Endodermal cell (in vitro differentiated cells): ENCODE data around the gene MSL3B.
A peak's percentile ranks its signal among the peaks of the same experiment; 100 is the strongest.

Source experiments
- DNase-seq: peaks from one replicate; pipeline ENCODE4 v3.0.0-alpha.2; 2017
- H3K27ac ChIP-seq: 2 replicates; pipeline ENCODE4 v1.5.1; 2013; ENCODE audit warnings: mild to moderate bottlenecking, low read depth, low read length, moderate library complexity
- H3K27me3 ChIP-seq: 2 replicates; pipeline ENCODE4 v1.6.1; 2013; ENCODE audit warnings: mild to moderate bottlenecking, low read length, moderate library complexity; ENCODE audit not compliant: insufficient read depth, control insufficient read depth, poor library complexity, severe bottlenecking
- H3K36me3 ChIP-seq: 2 replicates; pipeline ENCODE4 v1.7.0; 2013; ENCODE audit warnings: mild to moderate bottlenecking, low read length, moderate library complexity; ENCODE audit not compliant: control insufficient read depth, insufficient read depth
- H3K4me1 ChIP-seq: one replicate; pipeline ENCODE4 v1.7.0; 2013; ENCODE audit warnings: low read length; ENCODE audit not compliant: control insufficient read depth, insufficient read depth
- H3K4me3 ChIP-seq: 2 replicates; pipeline ENCODE4 v1.5.1; 2013; ENCODE audit warnings: mild to moderate bottlenecking, low read length, moderate library complexity
- H3K9ac ChIP-seq: 2 replicates; pipeline ENCODE4 v1.6.1; 2013; ENCODE audit warnings: mild to moderate bottlenecking, low read length, moderate library complexity; ENCODE audit not compliant: poor library complexity, severe bottlenecking; ENCODE audit errors: extremely low read depth
- H3K9me3 ChIP-seq: 2 replicates; pipeline ENCODE4 v1.6.1; 2013; ENCODE audit warnings: mild to moderate bottlenecking, low read length, moderate library complexity; ENCODE audit not compliant: control insufficient read depth
- H3K27ac Mint-ChIP-seq: 2 replicates; pipeline ENCODE4 v1.8.0; 2020; ENCODE audit warnings: mixed read lengths
- H3K27me3 Mint-ChIP-seq: 2 replicates; pipeline ENCODE4 v1.8.0; 2021; ENCODE audit warnings: mild to moderate bottlenecking, mixed read lengths; ENCODE audit not compliant: insufficient read depth
- H3K36me3 Mint-ChIP-seq: 2 replicates; pipeline ENCODE4 v1.8.0; 2020; ENCODE audit warnings: low read depth, mixed read lengths
- H3K4me1 Mint-ChIP-seq: 2 replicates; pipeline ENCODE4 v1.8.0; 2020; ENCODE audit warnings: mixed read lengths
- H3K4me3 Mint-ChIP-seq: 2 replicates; pipeline ENCODE4 v1.8.0; 2020; ENCODE audit warnings: mild to moderate bottlenecking, moderate library complexity, mixed read lengths
- H3K9me3 Mint-ChIP-seq: 2 replicates; pipeline ENCODE4 v1.8.0; 2020; ENCODE audit warnings: mild to moderate bottlenecking, mixed read lengths
- CTCF ChIP-seq: fragments of 200-600 bp; sonication (generic); conservative IDR thresholded peaks from 2 replicates; pipeline ENCODE4 v1.5.0; 2021; ENCODE audit warnings: antibody characterized with exemption, mild to moderate bottlenecking
- WGBS, 2 experiments: methylation state at CpG; one replicate each; pipeline versions ENCODE4 v1.1.5 to v1.1.7; 2013; ENCODE audit warnings: missing lambda C conversion rate in 2 of 2, mixed read lengths in 1 of 2; ENCODE audit not compliant: insufficient coverage in 1 of 2, insufficient read length in 1 of 2; 5-methylcytosine and 5-hydroxymethylcytosine counted together

MSL3B gene

GRCh38 chr2:233854241-233854981 is 13.8 kb downstream of the MSL3B start, which contains the start of gene HJURP:
TSS of gene HJURP (minus strand) at chr2:233854535. CDS start at chr2:233854500, 35 bp downstream.
- Mint-ChIP-seq H3K27me3 (no peaks in the 10 kb centered on the region), H3K9me3 (peaks cover 2% of the 10 kb centered on the region), H3K27ac (peak within 1 kb of the TSS; percentile 99), H3K4me1 (peaks cover 19% of the 10 kb centered on the region), H3K4me3 (peak within 1 kb of the TSS; percentile 99), H3K36me3 (peaks cover 26% of the 10 kb centered on the region)
- H3K9ac ChIP-seq: peak within 1 kb of the TSS; percentile 73
- H3K9me3 ChIP-seq: no peaks in the 10 kb centered on the region
- peak; percentile 98 for DNase-seq
- peaks cover 2% of the 10 kb centered on the region for H3K4me1 ChIP-seq
- TF ChIP-seq CTCF: no peak
- no peaks in the 10 kb centered on the region for H3K27me3 ChIP-seq
- peak within 1 kb of the TSS; percentile 90 for H3K4me3 ChIP-seq
- H3K36me3 ChIP-seq: peaks cover 37% of the 10 kb centered on the region
- 0 to 2% methylated on average over 16 to 60 of the region's 60 CpGs for WGBS, 2 experiments
- H3K27ac ChIP-seq: no peak within 1 kb of the TSS

- H3K36me3 ChIP-seq: peaks cover 42% of the 10 kb centered on the region
Measured at GRCh38 chr2:233853883-233854240, 14.3 kb downstream of the MSL3B start.

GRCh38 chr2:233853353-233853752 is 14.8 kb downstream of the MSL3B start:
- Mint-ChIP-seq H3K9me3 (peaks cover 2% of the 10 kb centered on the region), H3K4me3 (peak overlapping the region; percentile 99), H3K36me3 (peaks cover 36% of the 10 kb centered on the region), H3K27ac (peak overlapping the region; percentile 52), H3K4me1 (peaks cover 19% of the 10 kb centered on the region), H3K27me3 (no peaks in the 10 kb centered on the region)
- Histone ChIP-seq H3K4me3 (peak overlapping the region; percentile 90), H3K4me1 (peaks cover 2% of the 10 kb centered on the region), H3K36me3 (peaks cover 47% of the 10 kb centered on the region), H3K27ac (no peak overlapping the region), H3K9ac (peak overlapping the region; percentile 73), H3K27me3 (no peaks in the 10 kb centered on the region), H3K9me3 (no peaks in the 10 kb centered on the region)
- no peak for DNase-seq
- 34% methylated on average over 8 of the region's 8 CpGs; no CpG with 5 or more reads in 1 of the 2 experiments for WGBS, 2 experiments
- no peak for TF ChIP-seq CTCF

More at GRCh38 chr2:233853883-233854240, 14.3 kb downstream of the MSL3B start:
- Histone ChIP-seq H3K9me3 (no peaks in the 10 kb centered on the region), H3K27ac (no peak overlapping the region), H3K4me1 (peaks cover 2% of the 10 kb centered on the region), H3K4me3 (peak overlapping the region; percentile 90), H3K27me3 (no peaks in the 10 kb centered on the region), H3K9ac (peak overlapping the region; percentile 73)
- no peaks in the 10 kb centered on the region for H3K27me3 Mint-ChIP-seq
- H3K36me3 Mint-ChIP-seq: peaks cover 31% of the 10 kb centered on the region
- peak overlapping the region; percentile 99 for H3K27ac Mint-ChIP-seq
- DNase-seq: no peak
- peaks cover 2% of the 10 kb centered on the region for H3K9me3 Mint-ChIP-seq
- peak overlapping the region; percentile 99 for H3K4me3 Mint-ChIP-seq
- 0% methylated on average over 25 of the region's 25 CpGs; no CpG with 5 or more reads in 1 of the 2 experiments for WGBS, 2 experiments
- peaks cover 19% of the 10 kb centered on the region for H3K4me1 Mint-ChIP-seq
- no peak for TF ChIP-seq CTCF
